GM12878 (cell line): ENCODE results near the gene SF3B4. TPM values are rescaled to one million over a fixed set of nuclear protein-coding genes. Genes with fewer than 3 reads are reported as not detected.

ENCODE experiments used
- ATAC-seq: fragments of 200-7000 bp; cut with Tn5 transposase; 3 replicates; pipeline ENCODE4 v1.9.1; 2020; ENCODE audit warnings: mild to moderate bottlenecking, moderate library complexity
- BruUV-seq: library from RNA; stranded (reverse); fragments of 400-500 nt; replicated peaks from 2 replicates; lab custom pipeline; 2021; lab: Mats Ljungman, UMichigan
- CTCF ChIA-PET: fragments of 300-600 bp; sonication (Branson Sonifier 250); formaldehyde crosslinking; extraction: SDS; loops from one replicate; lab custom pipeline; 2021; ENCODE audit warnings: inconsistent platforms; lab: Yijun Ruan, JAX
- POLR2A ChIA-PET: fragments of 350-600 bp; formaldehyde crosslinking; extraction: SDS; loops from one replicate; lab custom pipeline; 2021; ENCODE audit warnings: inconsistent platforms; lab: Charles Lee
- RAD21 ChIA-PET: fragments of 300-600 bp; sonication (Branson Sonifier 250); formaldehyde crosslinking; loops from one replicate; lab custom pipeline; 2023; ENCODE audit warnings: antibody characterized with exemption; ENCODE audit not compliant: unreplicated experiment; lab: Charles Lee
- SMC1A ChIA-PET: fragments of 300-600 bp; sonication (Branson Sonifier 250); formaldehyde crosslinking; loops from one replicate; lab custom pipeline; 2023; ENCODE audit not compliant: unreplicated experiment, uncharacterized antibody; lab: Charles Lee
- DNase-seq: peaks from one replicate; pipeline ENCODE4 v3.0.0-alpha.2; 2011; ENCODE audit warnings: low read depth, low spot score
- FAIRE-seq: peaks from 3 replicates; lab custom pipeline; 2011; peaks lifted over from hg19 to GRCh38; lab: Jason Lieb, UNC
- H2AFZ ChIP-seq: 2 replicates; pipeline ENCODE4 v1.6.0; 2011; ENCODE audit warnings: low read depth, low read length, control low read depth; ENCODE audit not compliant: control insufficient read depth
- H3K27ac ChIP-seq: 2 replicates; pipeline ENCODE4 v1.5.1; 2011; ENCODE audit warnings: control low read depth; ENCODE audit not compliant: control insufficient read depth, insufficient read depth
- H3K27me3 ChIP-seq, 2 experiments: replicated peaks in 1 of 2; 2 replicates each; pipeline versions ENCODE4 v1.6.0 to v1.6.1; 2011; ENCODE audit warnings: low read length in 1 of 2; ENCODE audit not compliant: control insufficient read depth in 2 of 2, insufficient read depth in 2 of 2
- H3K36me3 ChIP-seq, 2 experiments: 2 replicates each; pipeline ENCODE4 v1.5.1; 2011; ENCODE audit warnings: low read length in 1 of 2; ENCODE audit not compliant: control insufficient read depth in 2 of 2, insufficient read depth in 2 of 2
- H3K4me1 ChIP-seq: 2 replicates; pipeline ENCODE4 v1.6.1; 2011; ENCODE audit warnings: mild to moderate bottlenecking, low read length, moderate library complexity, mixed read lengths; ENCODE audit not compliant: control insufficient read depth, insufficient read depth
- H3K4me2 ChIP-seq: 2 replicates; pipeline ENCODE4 v1.6.0; 2011; ENCODE audit warnings: control low read depth; ENCODE audit not compliant: control insufficient read depth, insufficient read depth
- H3K4me3 ChIP-seq: fragments of 200-600 bp; sonication (generic); 2 replicates; pipeline ENCODE4 v1.5.1; 2016
- H3K79me2 ChIP-seq: 2 replicates; pipeline ENCODE4 v1.6.0; 2011; ENCODE audit warnings: low read length; ENCODE audit not compliant: control insufficient read depth, insufficient read depth
- H3K9ac ChIP-seq: 2 replicates; pipeline ENCODE4 v1.8.0; 2011; ENCODE audit warnings: low read length, control low read depth, mixed read lengths; ENCODE audit not compliant: control insufficient read depth, insufficient read depth
- H3K9me3 ChIP-seq: replicated peaks from 3 replicates; pipeline ENCODE4 v1.5.1; 2011; ENCODE audit warnings: mild to moderate bottlenecking, low read length; ENCODE audit not compliant: control insufficient read depth, insufficient read depth
- H4K20me1 ChIP-seq: 2 replicates; pipeline ENCODE4 v1.6.0; 2011; ENCODE audit not compliant: control insufficient read depth, insufficient read depth
- CBFB ChIP-seq: IDR thresholded peaks from 2 replicates; pipeline ENCODE4 v1.6.1; 2016; ENCODE audit warnings: antibody characterized with exemption, low read depth
- CEBPZ ChIP-seq: fragments of 150-350 bp; IDR thresholded peaks from 2 replicates; pipeline ENCODE4 v1.6.1; 2016; ENCODE audit warnings: low read depth, low read length
- GABPA ChIP-seq: IDR thresholded peaks from 2 replicates; pipeline ENCODE4 v1.6.1; 2014; ENCODE audit warnings: antibody characterized with exemption, low read depth, mild to moderate bottlenecking, inconsistent platforms
- GATAD2B ChIP-seq: fragments of 450-650 bp; conservative IDR thresholded peaks from 2 replicates; pipeline ENCODE4 v1.6.1; 2017; ENCODE audit warnings: low read depth, mild to moderate bottlenecking, moderate library complexity
- HDGF ChIP-seq: fragments of 450-650 bp; IDR thresholded peaks from 2 replicates; pipeline ENCODE4 v1.6.1; 2016; ENCODE audit warnings: antibody characterized with exemption
- LARP7 ChIP-seq: fragments of 450-650 bp; IDR thresholded peaks from 2 replicates; pipeline ENCODE4 v1.6.1; 2017; ENCODE audit warnings: mild to moderate bottlenecking
- MEF2A ChIP-seq: IDR thresholded peaks from 2 replicates; pipeline ENCODE4 v1.6.1; 2011; ENCODE audit warnings: low read depth, mild to moderate bottlenecking, low read length, moderate library complexity; ENCODE audit not compliant: insufficient read depth
- NFIC ChIP-seq: IDR thresholded peaks from 2 replicates; pipeline ENCODE4 v1.6.1; 2012; ENCODE audit warnings: low read depth, mild to moderate bottlenecking, inconsistent platforms, low read length, moderate library complexity
- NR2F1 ChIP-seq: fragments of 450-650 bp; conservative IDR thresholded peaks from 2 replicates; pipeline ENCODE4 v1.6.1; 2017; ENCODE audit warnings: mild to moderate bottlenecking
- POU2F2 ChIP-seq: IDR thresholded peaks from 3 replicates; pipeline ENCODE4 v1.6.1; 2011; ENCODE audit warnings: low read depth, mild to moderate bottlenecking, low read length, borderline replicate concordance
- RELB ChIP-seq: fragments of 450-650 bp; IDR thresholded peaks from 2 replicates; pipeline ENCODE4 v1.6.1; 2017; ENCODE audit warnings: low read depth, mild to moderate bottlenecking, moderate library complexity
- RUNX3 ChIP-seq: IDR thresholded peaks from 2 replicates; pipeline ENCODE4 v1.6.1; 2012; ENCODE audit warnings: low read length, inconsistent platforms
- SMAD5 ChIP-seq: IDR thresholded peaks from 2 replicates; pipeline ENCODE4 v1.6.1; 2016; ENCODE audit warnings: antibody characterized with exemption, low read depth
- SREBF2 ChIP-seq: IDR thresholded peaks from 2 replicates; pipeline ENCODE4 v1.6.1; 2012; ENCODE audit warnings: mild to moderate bottlenecking, low read length
- TCF3 ChIP-seq: IDR thresholded peaks from 2 replicates; pipeline ENCODE4 v1.6.1; 2012; ENCODE audit warnings: low read depth, mild to moderate bottlenecking, low read length, borderline replicate concordance; ENCODE audit not compliant: insufficient read depth
- WRNIP1 ChIP-seq: IDR thresholded peaks from 2 replicates; pipeline ENCODE4 v1.6.1; 2011; ENCODE audit warnings: low read depth, low read length, improper control_type of control experiment, borderline replicate concordance
- ZBED1 ChIP-seq: IDR thresholded peaks from 2 replicates; pipeline ENCODE4 v1.6.1; 2016; ENCODE audit warnings: borderline replicate concordance
- WGBS: methylation state at CpG from one replicate; pipeline ENCODE4 v1.1.6; 2016; ENCODE audit warnings: low lambda C conversion rate; ENCODE audit not compliant: insufficient replicate concordance, insufficient coverage; ENCODE audit errors: missing lambda C conversion rate; 5-methylcytosine and 5-hydroxymethylcytosine counted together
- in situ Hi-C: fragments of 300-500 bp; cut with MboI; formaldehyde crosslinking; loops from 9 replicates; pipeline ENCODE4 v1.14.3; 2018; ENCODE audit warnings: mixed read lengths
- intact Hi-C: fragments of 100-400 bp; cut with micrococcal nuclease; formaldehyde crosslinking; loops from one replicate; pipeline ENCODE4 v1.14.2; 2022; ENCODE audit not compliant: unreplicated experiment
- polyA plus RNA-seq, 11 experiments: library from polyadenylated mRNA; depleted of rRNA in 4 of 11; unstranded in 6 of 11; stranded (reverse) in 5 of 11; fragments of >200 nt; fragmentation: Nextera tagmentation in 4 of 11; fragmentation: Illumina TruSeq in 1 of 11; extraction: Ambion mirVana in 4 of 11; extraction: Trizol in 1 of 11; gene quantifications; 1 replicate in 1 of 11; 2 replicates in 10 of 11; pipeline versions ENCODE4 v1.2.1 to v1.2.3, GENCODE V29; 2011 to 2016; ENCODE audit warnings: inconsistent platforms in 2 of 11, missing spikeins in 2 of 11, low read depth in 1 of 11
- total RNA-seq, 4 experiments: library from RNA; depleted of rRNA in 3 of 4; stranded (reverse); fragments of >200 nt in 3 of 4; fragmentation: Illumina TruSeq in 1 of 4; extraction: Trizol in 1 of 4; gene quantifications; 2 replicates each; pipeline versions ENCODE4 v1.2.1 to v1.2.3, GENCODE V29; 2013 to 2021
- TF ChIP-seq, protein P1 (sequence below): fragments of 450-650 bp; IDR thresholded peaks from 2 replicates; pipeline ENCODE4 v1.6.1; 2017; ENCODE audit warnings: mild to moderate bottlenecking, moderate library complexity

Gene SF3B4
- total and polyA plus RNA-seq, 10 of the 15 experiments (the other 5 are each of a cell fraction or from before 2014, with no cell fraction given) = 1.9 to 146 (median 27.5) TPM

DNA sequence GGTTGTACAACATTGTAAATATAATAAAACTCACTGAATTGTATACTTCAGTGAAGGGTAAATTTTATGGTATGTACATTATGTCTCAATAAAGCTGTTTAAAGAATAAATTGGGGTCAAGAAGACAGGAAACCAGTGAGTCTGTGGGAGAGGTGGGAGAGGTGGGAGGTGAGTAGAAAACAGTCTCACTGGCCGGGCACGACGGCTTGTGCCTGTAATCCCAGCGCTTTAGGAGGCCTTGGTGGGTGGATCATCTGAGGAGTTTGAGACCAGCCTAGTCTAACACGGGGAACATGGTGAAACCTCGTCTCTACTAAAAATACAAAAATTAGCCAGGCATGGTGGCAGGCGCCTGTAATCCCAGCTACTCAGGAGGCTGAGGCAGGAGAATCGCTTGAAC, 4.9 kb upstream of the SF3B4 start:
- TF ChIP-seq, protein P1, sequence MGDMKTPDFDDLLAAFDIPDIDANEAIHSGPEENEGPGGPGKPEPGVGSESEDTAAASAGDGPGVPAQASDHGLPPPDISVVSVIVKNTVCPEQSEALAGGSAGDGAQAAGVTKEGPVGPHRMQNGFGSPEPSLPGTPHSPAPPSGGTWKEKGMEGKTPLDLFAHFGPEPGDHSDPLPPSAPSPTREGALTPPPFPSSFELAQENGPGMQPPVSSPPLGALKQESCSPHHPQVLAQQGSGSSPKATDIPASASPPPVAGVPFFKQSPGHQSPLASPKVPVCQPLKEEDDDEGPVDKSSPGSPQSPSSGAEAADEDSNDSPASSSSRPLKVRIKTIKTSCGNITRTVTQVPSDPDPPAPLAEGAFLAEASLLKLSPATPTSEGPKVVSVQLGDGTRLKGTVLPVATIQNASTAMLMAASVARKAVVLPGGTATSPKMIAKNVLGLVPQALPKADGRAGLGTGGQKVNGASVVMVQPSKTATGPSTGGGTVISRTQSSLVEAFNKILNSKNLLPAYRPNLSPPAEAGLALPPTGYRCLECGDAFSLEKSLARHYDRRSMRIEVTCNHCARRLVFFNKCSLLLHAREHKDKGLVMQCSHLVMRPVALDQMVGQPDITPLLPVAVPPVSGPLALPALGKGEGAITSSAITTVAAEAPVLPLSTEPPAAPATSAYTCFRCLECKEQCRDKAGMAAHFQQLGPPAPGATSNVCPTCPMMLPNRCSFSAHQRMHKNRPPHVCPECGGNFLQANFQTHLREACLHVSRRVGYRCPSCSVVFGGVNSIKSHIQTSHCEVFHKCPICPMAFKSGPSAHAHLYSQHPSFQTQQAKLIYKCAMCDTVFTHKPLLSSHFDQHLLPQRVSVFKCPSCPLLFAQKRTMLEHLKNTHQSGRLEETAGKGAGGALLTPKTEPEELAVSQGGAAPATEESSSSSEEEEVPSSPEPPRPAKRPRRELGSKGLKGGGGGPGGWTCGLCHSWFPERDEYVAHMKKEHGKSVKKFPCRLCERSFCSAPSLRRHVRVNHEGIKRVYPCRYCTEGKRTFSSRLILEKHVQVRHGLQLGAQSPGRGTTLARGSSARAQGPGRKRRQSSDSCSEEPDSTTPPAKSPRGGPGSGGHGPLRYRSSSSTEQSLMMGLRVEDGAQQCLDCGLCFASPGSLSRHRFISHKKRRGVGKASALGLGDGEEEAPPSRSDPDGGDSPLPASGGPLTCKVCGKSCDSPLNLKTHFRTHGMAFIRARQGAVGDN = no peak
- TF ChIP-seq RELB = no peak
- no peak for TF ChIP-seq GATAD2B
- TF ChIP-seq LARP7 = no peak
- TF ChIP-seq RUNX3 = no peak
- no peak for TF ChIP-seq GABPA
- no peak for TF ChIP-seq NFIC
- no peak for TF ChIP-seq SREBF2
- no peak for TF ChIP-seq HDGF
- no peak for TF ChIP-seq CEBPZ
- TF ChIP-seq WRNIP1 = no peak
- TF ChIP-seq POU2F2 = no peak
- no peak for TF ChIP-seq TCF3
- no peak for TF ChIP-seq CBFB
- TF ChIP-seq NR2F1 = no peak
- no peak for TF ChIP-seq SMAD5
- no peak for TF ChIP-seq MEF2A
- TF ChIP-seq ZBED1 = no peak
- Histone ChIP-seq H3K27me3 (no peaks in the 10 kb centered on the region), H3K4me1 (peaks cover 4% of the 10 kb centered on the region), H3K27ac (no peak overlapping the region), H4K20me1 (no peaks in the 10 kb centered on the region), H3K4me3 (no peak overlapping the region), H3K36me3 (no peaks in the 10 kb centered on the region), H3K9me3 (no peaks in the 10 kb centered on the region), H3K9ac (no peak overlapping the region), H3K4me2 (no peak overlapping the region), H2AFZ (no peak overlapping the region), H3K79me2 (peaks cover 2% of the 10 kb centered on the region)
- no peak for ATAC-seq
- RAD21 ChIA-PET = no interaction called here
- no peak for FAIRE-seq
- WGBS = 80% methylated on average over 8 of the region's 8 CpGs
- no TSS peak for BruUV-seq
- no peak for DNase-seq
- in situ Hi-C loops = no loop called here
- POLR2A ChIA-PET = no interaction called here
- CTCF ChIA-PET = no interaction called here
- intact Hi-C loops = no loop called here
- SMC1A ChIA-PET = interaction anchor here (0.9 kb wide), 1 partner anchor 173 kb away, joined by 3 read pairs; no protein-coding TSS in a partner anchor
